ENCODE measurements around the gene GAB2. TPM values are rescaled to one million over a fixed set of nuclear protein-coding genes. Genes with fewer than 3 reads are reported as not detected.

The GAB2 gene
- total RNA-seq, 2 experiments from 2014 or later: 1.2 to 1.3 TPM

DNA sequence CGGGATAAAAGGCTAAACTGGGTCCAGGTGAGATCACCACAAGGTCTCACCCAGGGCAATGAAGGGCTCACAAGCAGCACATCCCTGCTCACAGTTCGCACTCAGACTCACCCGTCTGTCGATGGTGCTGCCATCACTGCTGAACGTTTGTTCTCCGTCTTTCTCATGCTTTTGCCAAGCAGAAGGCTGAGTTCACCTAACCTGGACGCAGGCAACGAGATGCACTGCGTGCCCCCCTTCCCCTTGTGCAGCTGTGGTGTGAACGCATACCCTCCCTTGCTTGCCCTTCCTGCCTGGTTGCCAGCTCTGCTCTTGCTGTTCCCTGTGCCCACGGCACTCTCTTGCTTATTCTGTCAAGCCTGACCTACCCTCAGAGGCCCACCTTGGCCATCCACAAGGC lies 247.2 kb downstream of the GAB2 start:
- Histone ChIP-seq H4K20me1 (ENCODE audit: insufficient read depth, low read length) (no peaks in the 10 kb centered on the region), H3K4me3 (ENCODE audit: low read depth, low read length, poor library complexity, severe bottlenecking) (no peak overlapping the region), H2AFZ (ENCODE audit: low read length) (no peak overlapping the region), H3K27ac (ENCODE audit: low read depth, low read length, poor library complexity, severe bottlenecking) (no peak overlapping the region), H3K9me3 (ENCODE audit: low read length) (no peaks in the 10 kb centered on the region), H3K36me3 (ENCODE audit: insufficient read depth, low read length) (no peaks in the 10 kb centered on the region), H3K4me2 (ENCODE audit: low read length) (no peak overlapping the region), H3K4me1 (ENCODE audit: insufficient read depth, low read length, poor library complexity, severe bottlenecking) (no peaks in the 10 kb centered on the region), H3K9me2 (ENCODE audit: insufficient read depth, low read length) (no peaks in the 10 kb centered on the region), H3K79me2 (ENCODE audit: insufficient read depth, low read depth, low read length) (no peaks in the 10 kb centered on the region)
- intact Hi-C loops (cut with micrococcal nuclease; ENCODE audit: unreplicated experiment): no loop called here
- TF ChIP-seq, protein P1, sequence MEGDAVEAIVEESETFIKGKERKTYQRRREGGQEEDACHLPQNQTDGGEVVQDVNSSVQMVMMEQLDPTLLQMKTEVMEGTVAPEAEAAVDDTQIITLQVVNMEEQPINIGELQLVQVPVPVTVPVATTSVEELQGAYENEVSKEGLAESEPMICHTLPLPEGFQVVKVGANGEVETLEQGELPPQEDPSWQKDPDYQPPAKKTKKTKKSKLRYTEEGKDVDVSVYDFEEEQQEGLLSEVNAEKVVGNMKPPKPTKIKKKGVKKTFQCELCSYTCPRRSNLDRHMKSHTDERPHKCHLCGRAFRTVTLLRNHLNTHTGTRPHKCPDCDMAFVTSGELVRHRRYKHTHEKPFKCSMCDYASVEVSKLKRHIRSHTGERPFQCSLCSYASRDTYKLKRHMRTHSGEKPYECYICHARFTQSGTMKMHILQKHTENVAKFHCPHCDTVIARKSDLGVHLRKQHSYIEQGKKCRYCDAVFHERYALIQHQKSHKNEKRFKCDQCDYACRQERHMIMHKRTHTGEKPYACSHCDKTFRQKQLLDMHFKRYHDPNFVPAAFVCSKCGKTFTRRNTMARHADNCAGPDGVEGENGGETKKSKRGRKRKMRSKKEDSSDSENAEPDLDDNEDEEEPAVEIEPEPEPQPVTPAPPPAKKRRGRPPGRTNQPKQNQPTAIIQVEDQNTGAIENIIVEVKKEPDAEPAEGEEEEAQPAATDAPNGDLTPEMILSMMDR (conservative IDR thresholded peaks at IDR 0.05; ENCODE audit: low read length): no peak
- ChIA-PET POLR2A (no interaction called here), CTCF (ENCODE audit: unreplicated experiment) (no interaction called here)
- no peak for DNase-seq (ENCODE audit: low spot score)
- BruUV-seq (replicated peaks): no TSS peak

DNA sequence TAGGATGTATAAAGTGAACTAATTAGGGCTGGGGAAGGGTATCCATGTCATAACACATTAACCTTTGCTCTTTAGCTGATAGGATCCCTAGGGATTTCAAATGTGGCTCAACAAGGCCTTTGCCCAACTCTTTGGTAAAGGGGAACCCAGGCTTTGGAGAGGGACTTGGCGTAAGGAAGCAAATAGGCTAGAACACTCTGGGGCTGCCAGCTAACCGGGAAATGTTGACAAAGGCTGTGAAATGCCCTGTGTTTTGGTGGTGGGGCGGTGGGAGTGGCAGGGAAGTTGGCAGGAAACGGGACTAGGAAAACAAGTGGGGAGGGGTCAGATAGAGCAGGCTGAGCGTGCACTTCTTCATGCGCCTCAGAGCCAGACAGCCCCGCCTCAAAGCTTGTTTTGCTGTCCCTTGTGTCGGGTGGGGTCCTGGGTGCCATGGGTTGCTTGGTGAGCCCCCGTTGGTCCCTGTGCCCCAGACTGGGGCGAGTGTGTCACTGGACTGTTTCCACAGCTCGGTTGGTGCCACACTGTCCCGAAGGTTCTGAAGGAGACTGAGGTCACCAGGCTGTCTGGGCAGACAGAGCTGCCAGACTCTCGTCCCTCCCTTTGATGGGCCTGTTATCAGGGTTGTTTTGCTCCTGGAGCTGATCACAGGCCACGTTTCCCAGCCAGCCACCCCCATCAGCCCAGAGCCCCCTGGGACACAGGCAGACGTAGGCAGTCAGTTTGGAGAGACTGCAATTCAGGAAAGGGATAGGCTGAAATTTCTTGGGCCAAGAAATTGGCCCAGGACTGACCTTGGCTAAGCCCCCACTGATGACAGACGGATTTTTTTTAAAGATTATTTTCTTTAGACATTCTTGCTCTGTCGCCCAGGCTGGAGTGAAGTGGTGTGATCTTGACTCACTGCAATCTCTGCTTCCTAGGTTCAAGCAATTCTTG lies 248.8 kb downstream of the GAB2 start:
- H2AFZ ChIP-seq (ENCODE audit: low read length): no peak overlapping the region

More for the DNA sequence above, 248.8 kb downstream of the GAB2 start:
- TF ChIP-seq, protein P1 (conservative IDR thresholded peaks at IDR 0.05; ENCODE audit: low read length): no peak
- no peak for TF ChIP-seq EZH2phosphoT487 (IDR thresholded peaks at IDR 0.05; ENCODE audit: borderline replicate concordance, low read depth, low read length)
- Histone ChIP-seq H3K27ac (ENCODE audit: low read depth, low read length, poor library complexity, severe bottlenecking) (no peak overlapping the region), H3K36me3 (ENCODE audit: insufficient read depth, low read length) (no peaks in the 10 kb centered on the region), H3K4me3 (ENCODE audit: low read depth, low read length, poor library complexity, severe bottlenecking) (no peak overlapping the region), H4K20me1 (ENCODE audit: insufficient read depth, low read length) (no peaks in the 10 kb centered on the region), H3K79me2 (ENCODE audit: insufficient read depth, low read depth, low read length) (no peaks in the 10 kb centered on the region), H3K9me2 (ENCODE audit: insufficient read depth, low read length) (no peaks in the 10 kb centered on the region), H3K4me1 (ENCODE audit: insufficient read depth, low read length, poor library complexity, severe bottlenecking) (no peaks in the 10 kb centered on the region), H3K9me3 (ENCODE audit: low read length) (no peaks in the 10 kb centered on the region), H3K4me2 (ENCODE audit: low read length) (no peak overlapping the region)
- BruUV-seq (replicated peaks): no TSS peak
- ChIA-PET CTCF (ENCODE audit: unreplicated experiment) (no interaction called here), POLR2A (interaction anchor here (1.0 kb wide), 1 partner anchor 15 kb away, joined by 3 read pairs; no protein-coding TSS in a partner anchor)
- intact Hi-C loops (cut with micrococcal nuclease; ENCODE audit: unreplicated experiment): no loop called here
- DNase-seq (ENCODE audit: low spot score): no peak
